ENCODE data around the gene TSHZ2.

- TF ChIP-seq CTCF (IDR thresholded peaks at IDR 0.05; ENCODE audit: low read depth, low read length) (no peak), EZH2phosphoT487 (IDR thresholded peaks at IDR 0.05; ENCODE audit: low read depth) (no peak)
These were observed 75.0 kb downstream of the TSHZ2 start for GRCh38 chr20:53047203-53047602.
